ENCODE measurements around the gene SDR42E1.

DNA sequence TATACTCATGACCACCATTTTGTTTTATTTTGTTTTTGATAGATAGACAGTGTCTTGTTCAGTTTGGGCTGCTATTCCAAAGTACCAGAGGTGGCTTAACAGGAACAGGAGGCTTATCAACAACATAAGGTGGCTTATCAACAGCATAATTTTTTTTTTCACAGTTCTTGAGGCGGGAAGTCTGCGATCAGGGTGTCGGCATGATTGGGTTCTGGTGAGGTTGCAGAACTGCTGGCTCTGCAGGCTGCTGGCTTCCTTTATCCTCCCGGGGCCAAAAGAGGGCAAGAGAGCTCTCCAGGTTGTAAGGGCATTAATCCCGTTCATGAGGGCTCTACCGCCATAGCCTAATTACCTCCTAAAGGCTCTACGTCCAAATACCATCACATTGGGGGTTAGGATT lies 11.9 kb upstream of the SDR42E1 start:
- TF ChIP-seq TAF1 (IDR thresholded peaks at IDR 0.05; ENCODE audit: borderline replicate concordance, low read depth, low read length), result no peak
- TF ChIP-seq POLR2AphosphoS5 (IDR thresholded peaks at IDR 0.05; ENCODE audit: low read depth, low read length), result no peak

All from GM12892 (cell line).